HepG2 (cell line): ENCODE measurements around the gene ZNFX1. TPM values are rescaled to one million over a fixed set of nuclear protein-coding genes. Genes with fewer than 3 reads are reported as not detected.
A peak's percentile ranks its signal among the peaks of the same experiment; 100 is the strongest.

Source experiments
- BRCA1 ChIP-seq: sonication (generic); formaldehyde crosslinking; IDR thresholded peaks from 2 replicates; pipeline ENCODE4 v1.4.0; 2020; ENCODE audit warnings: missing genetic modification reagents
- CCDC6 ChIP-seq: sonication (generic); formaldehyde crosslinking; IDR thresholded peaks from 2 replicates; pipeline ENCODE4 v1.8.1; 2022; ENCODE audit warnings: mild to moderate bottlenecking, missing genetic modification reagents, moderate library complexity
- FUBP1 ChIP-seq: sonication (generic); formaldehyde crosslinking; IDR thresholded peaks from 2 replicates; pipeline ENCODE4 v1.5.1; 2020; ENCODE audit warnings: missing genetic modification reagents, mild to moderate bottlenecking, borderline replicate concordance
- HES4 ChIP-seq: sonication (generic); formaldehyde crosslinking; IDR thresholded peaks from 2 replicates; pipeline ENCODE4 v1.9.0; 2021; ENCODE audit warnings: mild to moderate bottlenecking, missing genetic modification reagents, borderline replicate concordance
- NFRKB ChIP-seq: fragments of 450-650 bp; IDR thresholded peaks from 2 replicates; pipeline ENCODE4 v1.6.1; 2017
- NR1H2 ChIP-seq: sonication (generic); formaldehyde crosslinking; IDR thresholded peaks from 2 replicates; pipeline ENCODE4 v1.8.1; 2022; ENCODE audit warnings: low read depth, missing genetic modification reagents, borderline replicate concordance
- PAF1 ChIP-seq: IDR thresholded peaks from 2 replicates; pipeline ENCODE4 v1.6.1; 2016; ENCODE audit warnings: missing genetic modification reagents, missing compliant biosample characterization
- POLR2A ChIP-seq, 2 experiments: IDR thresholded peaks; 2 replicates each; pipeline ENCODE4 v1.6.1; 2011; ENCODE audit warnings: low read depth in 2 of 2, low read length in 2 of 2, mild to moderate bottlenecking in 1 of 2, moderate library complexity in 1 of 2; ENCODE audit not compliant: insufficient read depth in 1 of 2
- POLR2AphosphoS5 ChIP-seq: IDR thresholded peaks from 2 replicates; pipeline ENCODE4 v1.6.1; 2012; ENCODE audit warnings: low read depth, low read length
- POLR2G ChIP-seq: fragments of 200-400 bp; formaldehyde crosslinking; IDR thresholded peaks from 2 replicates; pipeline ENCODE4 v1.6.1; 2018; ENCODE audit warnings: mild to moderate bottlenecking, low read depth, low read length, moderate library complexity
- RFX3 ChIP-seq: IDR thresholded peaks from 2 replicates; pipeline ENCODE4 v1.6.1; 2016; ENCODE audit warnings: missing biosample characterization, missing genetic modification reagents
- TAF1 ChIP-seq: sonication (generic); formaldehyde crosslinking; IDR thresholded peaks from 2 replicates; pipeline ENCODE4 v1.4.0; 2020; ENCODE audit warnings: missing genetic modification reagents
- THAP7 ChIP-seq: sonication (generic); formaldehyde crosslinking; IDR thresholded peaks from 2 replicates; pipeline ENCODE4 v1.8.1; 2023; ENCODE audit warnings: mild to moderate bottlenecking, missing genetic modification reagents
- XRCC5 ChIP-seq: fragments of 200-400 bp; formaldehyde crosslinking; optimal IDR thresholded peaks from 2 replicates; pipeline ENCODE3; 2017; ENCODE audit warnings: mild to moderate bottlenecking, low read length
- ZBTB7A ChIP-seq: sonication (generic); formaldehyde crosslinking; IDR thresholded peaks from 2 replicates; pipeline ENCODE4 v1.8.0; 2022; ENCODE audit warnings: mild to moderate bottlenecking, missing genetic modification reagents
- ZGPAT ChIP-seq: IDR thresholded peaks from 2 replicates; pipeline ENCODE4 v1.6.1; 2016; ENCODE audit warnings: mild to moderate bottlenecking
- ZNF138 ChIP-seq: sonication (generic); formaldehyde crosslinking; IDR thresholded peaks from 2 replicates; pipeline ENCODE4 v1.5.0; 2020; ENCODE audit warnings: mild to moderate bottlenecking, low read depth, missing genetic modification reagents
- ZNF296 ChIP-seq: sonication (generic); formaldehyde crosslinking; conservative IDR thresholded peaks from 2 replicates; pipeline ENCODE4 v1.5.0; 2020; ENCODE audit warnings: mild to moderate bottlenecking, missing genetic modification reagents
- ZNF549 ChIP-seq: sonication (generic); formaldehyde crosslinking; IDR thresholded peaks from 2 replicates; pipeline ENCODE4 v1.5.0; 2020; ENCODE audit warnings: missing genetic modification reagents
- ZNF589 ChIP-seq: sonication (generic); formaldehyde crosslinking; conservative IDR thresholded peaks from 2 replicates; pipeline ENCODE4 v1.8.0; 2022; ENCODE audit warnings: mild to moderate bottlenecking, moderate library complexity, missing genetic modification reagents
- ZNF615 ChIP-seq: sonication (generic); formaldehyde crosslinking; IDR thresholded peaks from 2 replicates; pipeline ENCODE4 v1.5.0; 2020; ENCODE audit warnings: mild to moderate bottlenecking, missing genetic modification reagents, borderline replicate concordance
- ZUFSP ChIP-seq: sonication (generic); formaldehyde crosslinking; IDR thresholded peaks from 2 replicates; pipeline ENCODE4 v1.9.0; 2021; ENCODE audit warnings: missing genetic modification reagents, mild to moderate bottlenecking, borderline replicate concordance
- polyA plus RNA-seq, 8 experiments: library from polyadenylated mRNA; depleted of rRNA in 3 of 8; stranded (reverse) in 7 of 8; unstranded in 1 of 8; fragments of >200 nt; fragmentation: Illumina TruSeq in 4 of 8; extraction: Trizol in 4 of 8; gene quantifications; 2 replicates each; pipeline versions ENCODE4 v1.2.1 to v1.2.3, GENCODE V29; 2011 to 2016; ENCODE audit warnings: low read depth in 4 of 8, missing spikeins in 1 of 8, mixed read lengths in 1 of 8; ENCODE audit not compliant: insufficient read depth in 1 of 8
- total RNA-seq, 5 experiments: library from RNA; depleted of rRNA; stranded (reverse); fragments of >200 nt; fragmentation: Illumina TruSeq; extraction: Trizol; gene quantifications; 2 replicates each; pipeline ENCODE4 v1.2.3, GENCODE V29; 2016; ENCODE audit warnings: low read depth in 1 of 5
- TF ChIP-seq, protein P1 (sequence below): sonication (generic); formaldehyde crosslinking; IDR thresholded peaks from 2 replicates; pipeline ENCODE4 v1.8.0; 2022; ENCODE audit warnings: missing genetic modification reagents, mild to moderate bottlenecking, inconsistent platforms, borderline replicate concordance

The ZNFX1 gene
- total and polyA plus RNA-seq, 2 of the 13 experiments (the other 11 are each of a cell fraction or from before 2014, with no cell fraction given) = 2.9 to 11.1 TPM

DNA sequence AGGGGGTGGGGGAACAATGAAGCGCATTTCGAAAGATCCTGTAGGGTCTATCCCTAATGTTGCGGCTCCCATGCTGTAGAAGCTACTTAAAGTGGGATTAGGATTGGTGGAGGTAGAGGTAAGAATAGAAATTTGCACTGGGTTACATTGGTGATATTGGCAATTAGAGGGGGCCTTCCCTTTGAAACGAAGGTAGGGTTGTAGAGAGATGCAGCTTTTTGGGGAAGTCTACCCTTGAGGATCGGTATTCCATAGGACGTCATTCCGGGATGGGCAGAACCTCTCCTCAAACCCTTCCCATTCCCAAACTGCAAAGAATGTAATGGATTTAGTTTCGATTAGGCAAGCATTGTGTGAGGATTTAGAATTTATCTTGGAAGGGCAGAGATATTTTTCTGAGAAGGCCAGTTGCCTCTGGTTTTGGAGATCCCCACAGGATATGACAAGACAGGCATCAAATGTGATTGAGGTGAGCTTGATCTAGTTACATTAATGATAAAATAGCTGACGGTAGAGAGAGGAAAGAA, 5.4 kb upstream of the ZNFX1 start (continued):
- TF ChIP-seq POLR2A (IDR thresholded peaks at IDR 0.05; ENCODE audit: insufficient read depth in 1 of 2, low read depth in 2 of 2, low read length in 2 of 2) = peak in 1 of 2 experiments; percentile 74; a peak in 1 of 4 replicates
- no peak for TF ChIP-seq ZNF138
- peak; percentile 64 for TF ChIP-seq POLR2G
- no peak; the same call in none of the 2 replicates for TF ChIP-seq ZGPAT (CRISPR knock-in tag)
- no peak for TF ChIP-seq BRCA1 (CRISPR knock-in tag)
- peak; percentile 30; the same call in 1 of the 2 replicates for TF ChIP-seq PAF1 (CRISPR knock-in tag)
- TF ChIP-seq POLR2AphosphoS5 = peak; percentile 28
- TF ChIP-seq, protein P1, sequence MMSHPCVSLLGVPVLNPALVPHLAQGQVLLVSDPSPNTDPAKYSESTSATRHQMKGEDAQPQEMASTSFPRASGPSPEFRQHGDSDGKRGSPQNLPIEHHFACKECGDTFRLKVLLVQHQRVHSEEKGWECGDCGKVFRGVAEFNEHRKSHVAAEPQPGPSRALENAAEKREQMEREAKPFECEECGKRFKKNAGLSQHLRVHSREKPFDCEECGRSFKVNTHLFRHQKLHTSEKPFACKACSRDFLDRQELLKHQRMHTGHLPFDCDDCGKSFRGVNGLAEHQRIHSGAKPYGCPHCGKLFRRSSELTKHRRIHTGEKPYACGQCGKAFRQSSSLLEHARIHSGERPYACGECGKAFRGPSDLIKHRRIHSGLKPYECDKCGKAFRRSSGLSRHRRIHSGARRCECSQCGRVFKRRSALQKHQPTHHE = 0 out of 2 replicates have a peak, but pooled peaks have one; percentile 3
- TF ChIP-seq XRCC5 = peak; percentile 29
- no peak for TF ChIP-seq ZNF615 (CRISPR knock-in tag)
- TF ChIP-seq ZNF589 (CRISPR knock-in tag) = no peak
- no peak for TF ChIP-seq NFRKB
- no peak for TF ChIP-seq CCDC6 (CRISPR knock-in tag)
- TF ChIP-seq NR1H2 (CRISPR knock-in tag) = no peak
- TF ChIP-seq RFX3 = no peak
- 0 out of 2 replicates have a peak, but pooled peaks have one; percentile 7 for TF ChIP-seq TAF1 (CRISPR knock-in tag)
- no peak for TF ChIP-seq ZNF296 (CRISPR knock-in tag)
- TF ChIP-seq ZBTB7A = no peak
- no peak for TF ChIP-seq ZNF549 (CRISPR knock-in tag)
- 0 out of 2 replicates have a peak, but pooled peaks have one; percentile 51 for TF ChIP-seq ZUFSP
- TF ChIP-seq FUBP1 = no peak
- no peak for TF ChIP-seq HES4 (CRISPR knock-in tag)
- TF ChIP-seq THAP7 (CRISPR knock-in tag) = peak; percentile 63; the same call in 1 of the 2 replicates
